ENCODE results near the gene TSPAN9.

TSPAN9 gene

GRCh38 chr12:3119192-3119755 is 42.1 kb downstream of the TSPAN9 start:
- Histone ChIP-seq H3K36me3 (ENCODE audit: insufficient read depth, low read length) (no peaks in the 10 kb centered on the region), H3K9me3 (ENCODE audit: low read length) (no peaks in the 10 kb centered on the region), H3K27me3 (ENCODE audit: insufficient read depth, low read length) (no peaks in the 10 kb centered on the region), H2AFZ (ENCODE audit: low read depth, low read length) (no peak overlapping the region), H3K4me1 (ENCODE audit: insufficient read depth, low read length) (peaks cover 23% of the 10 kb centered on the region), H3K4me3 (ENCODE audit: low read length) (no peak overlapping the region)

DNA sequence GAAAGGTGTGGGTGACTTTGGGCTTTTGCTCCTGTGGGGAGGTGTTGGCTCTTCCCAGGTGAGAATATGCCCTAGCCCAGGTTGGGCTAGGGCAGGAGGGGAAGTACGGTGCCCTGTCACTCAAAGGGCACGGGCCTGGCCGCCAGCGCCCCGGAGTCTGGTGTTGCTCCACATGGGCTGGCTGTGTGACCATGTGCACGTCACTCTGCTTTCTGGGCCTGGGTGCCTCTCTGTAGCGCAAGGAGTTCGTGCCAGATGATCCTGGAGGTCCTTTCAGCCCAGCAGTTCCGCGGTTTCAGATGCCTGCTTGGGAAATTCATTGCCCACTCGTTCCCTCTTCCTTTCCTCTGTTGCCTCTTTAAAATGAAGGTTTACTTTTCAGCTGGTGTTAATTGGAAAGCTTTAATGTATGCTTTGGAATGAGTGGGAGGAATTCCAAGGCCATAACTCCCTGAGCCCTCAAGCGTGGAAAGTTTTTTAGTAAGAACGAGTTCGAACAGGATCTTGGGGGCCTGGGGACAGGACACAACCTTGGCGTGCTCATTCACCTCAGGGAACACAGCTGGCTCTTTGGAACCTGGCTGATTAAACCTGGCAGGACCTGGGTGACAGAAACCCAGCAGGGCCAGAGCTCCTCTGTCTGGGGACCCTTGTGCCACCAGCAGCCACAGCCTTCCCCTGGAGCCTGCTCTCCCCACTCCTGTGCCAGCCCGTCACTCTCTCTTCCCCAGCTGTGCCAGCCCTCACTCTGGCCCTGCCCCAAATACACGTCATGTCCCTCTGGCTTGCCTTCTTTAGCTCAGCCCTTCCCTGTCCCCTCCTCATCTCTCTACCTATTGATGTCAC is 42.8 kb downstream of the TSPAN9 start:
- no peaks in the 10 kb centered on the region for H3K9me3 ChIP-seq (ENCODE audit: low read length)
- no peaks in the 10 kb centered on the region for H3K36me3 ChIP-seq (ENCODE audit: insufficient read depth, low read length)
- H3K27me3 ChIP-seq (ENCODE audit: insufficient read depth, low read length), result no peaks in the 10 kb centered on the region
- H3K4me1 ChIP-seq (ENCODE audit: insufficient read depth, low read length), result peaks cover 23% of the 10 kb centered on the region
- H2AFZ ChIP-seq (ENCODE audit: low read depth, low read length), result no peak overlapping the region
- H3K4me3 ChIP-seq (ENCODE audit: low read length), result no peak overlapping the region

DNA sequence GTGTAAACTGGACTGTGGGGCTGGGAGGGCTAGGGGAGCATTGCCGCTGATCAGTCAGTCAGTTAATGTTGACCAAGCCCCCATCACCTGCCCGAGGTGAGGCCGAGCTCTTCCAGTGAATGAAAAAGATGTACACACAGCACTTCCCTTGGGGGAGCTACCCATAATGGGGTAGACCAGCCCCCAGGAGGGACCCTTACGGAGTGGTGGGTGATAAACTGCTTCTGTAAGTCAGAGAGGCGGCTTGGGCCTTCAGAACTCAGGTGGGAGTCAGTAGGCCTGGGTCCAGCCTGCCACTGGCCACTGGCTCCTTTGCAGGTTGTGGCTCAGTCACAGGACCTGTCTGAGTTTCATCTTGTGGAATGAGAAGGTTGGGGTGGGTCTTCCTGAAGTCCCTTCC is 43.5 kb downstream of the TSPAN9 start:
- Histone ChIP-seq H3K36me3 (ENCODE audit: insufficient read depth, low read length) (no peaks in the 10 kb centered on the region), H3K27me3 (ENCODE audit: insufficient read depth, low read length) (no peaks in the 10 kb centered on the region), H2AFZ (ENCODE audit: low read depth, low read length) (no peak overlapping the region), H3K4me3 (ENCODE audit: low read length) (no peak overlapping the region), H3K9me3 (ENCODE audit: low read length) (no peaks in the 10 kb centered on the region), H3K4me1 (ENCODE audit: insufficient read depth, low read length) (peaks cover 21% of the 10 kb centered on the region)

DNA sequence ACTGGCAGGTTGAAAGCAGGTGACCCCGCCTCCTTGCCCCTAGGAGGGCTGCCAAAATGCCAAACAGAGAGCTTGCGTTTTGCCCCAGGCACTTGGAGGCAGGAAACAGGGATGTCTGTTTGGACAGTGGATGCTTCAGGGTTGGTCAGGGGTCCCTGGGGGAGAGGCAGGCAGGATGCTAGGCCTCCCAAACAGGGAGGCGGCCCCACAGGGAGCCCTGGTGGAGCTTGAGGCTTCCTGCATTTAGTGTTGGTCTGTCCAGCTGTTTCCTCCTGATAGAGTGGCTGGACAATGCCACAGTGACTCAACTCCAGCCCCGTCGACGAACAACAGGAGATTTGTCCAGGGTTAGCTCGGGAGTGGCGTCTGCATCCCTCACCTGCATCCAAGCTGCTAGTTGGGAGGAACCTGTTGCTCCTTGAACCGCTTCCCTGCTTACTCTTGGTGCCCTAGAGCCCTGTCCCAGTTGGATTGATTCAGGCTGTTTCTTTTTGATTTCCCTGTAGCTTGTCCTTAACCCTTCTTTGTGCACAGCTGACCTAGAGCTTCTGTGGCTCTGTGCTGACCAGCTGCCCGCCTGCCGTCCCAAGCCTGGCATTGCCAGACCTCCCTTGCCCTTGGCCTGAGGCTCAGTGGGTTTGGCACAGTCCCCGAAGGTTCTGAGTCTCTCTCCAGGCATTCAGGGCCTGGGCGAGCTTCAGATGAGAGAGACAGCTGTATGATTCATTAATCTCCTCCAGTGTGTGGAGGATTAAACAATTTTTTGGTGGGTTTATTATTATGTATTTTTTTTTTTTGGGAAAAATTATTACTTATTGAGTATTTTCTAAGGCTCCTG is 45.9 kb downstream of the TSPAN9 start:
- no peaks in the 10 kb centered on the region for H3K4me1 ChIP-seq (ENCODE audit: insufficient read depth, low read length)
- no peaks in the 10 kb centered on the region for H3K9me3 ChIP-seq (ENCODE audit: low read length)
- no peaks in the 10 kb centered on the region for H3K27me3 ChIP-seq (ENCODE audit: insufficient read depth, low read length)
- no peak overlapping the region for H2AFZ ChIP-seq (ENCODE audit: low read depth, low read length)
- H3K4me3 ChIP-seq (ENCODE audit: low read length), result no peak overlapping the region
- no peaks in the 10 kb centered on the region for H3K36me3 ChIP-seq (ENCODE audit: insufficient read depth, low read length)

- no peaks in the 10 kb centered on the region for H3K36me3 ChIP-seq (ENCODE audit: insufficient read depth, low read length)
- no peaks in the 10 kb centered on the region for H3K4me1 ChIP-seq (ENCODE audit: insufficient read depth, low read length)
- H3K9me3 ChIP-seq (ENCODE audit: low read length), result no peaks in the 10 kb centered on the region
- H3K27me3 ChIP-seq (ENCODE audit: insufficient read depth, low read length), result no peaks in the 10 kb centered on the region
- no peak overlapping the region for H2AFZ ChIP-seq (ENCODE audit: low read depth, low read length)
- H3K4me3 ChIP-seq (ENCODE audit: low read length), result no peak overlapping the region
These were observed 46.5 kb downstream of the TSPAN9 start for GRCh38 chr12:3123729-3124128.

DNA sequence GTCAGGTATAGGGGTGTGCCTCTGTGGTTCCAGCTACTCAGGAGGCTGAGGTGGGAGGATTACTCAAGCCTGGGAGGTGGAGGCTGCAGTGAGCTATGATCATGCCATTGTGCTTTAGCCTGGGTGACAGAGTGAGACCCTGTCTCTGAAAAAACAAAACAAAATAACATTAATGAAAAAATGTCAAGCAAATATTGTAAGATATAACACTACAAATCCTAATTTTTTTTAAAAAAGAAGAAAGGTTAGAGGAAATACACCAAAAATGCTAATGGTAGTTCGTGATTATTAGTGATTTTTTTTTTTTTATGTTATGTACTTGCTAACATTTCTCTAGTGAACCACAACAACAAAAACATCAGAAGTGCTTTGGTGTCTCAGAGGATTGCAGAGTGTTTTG is 47.7 kb downstream of the TSPAN9 start:
- Histone ChIP-seq H3K36me3 (ENCODE audit: insufficient read depth, low read length) (no peaks in the 10 kb centered on the region), H2AFZ (ENCODE audit: low read depth, low read length) (no peak overlapping the region), H3K4me1 (ENCODE audit: insufficient read depth, low read length) (no peaks in the 10 kb centered on the region), H3K9me3 (ENCODE audit: low read length) (no peaks in the 10 kb centered on the region), H3K27me3 (ENCODE audit: insufficient read depth, low read length) (no peaks in the 10 kb centered on the region), H3K4me3 (ENCODE audit: low read length) (no peak overlapping the region)

- Histone ChIP-seq H3K36me3 (ENCODE audit: insufficient read depth, low read length) (no peaks in the 10 kb centered on the region), H3K4me3 (ENCODE audit: low read length) (no peak overlapping the region), H3K9me3 (ENCODE audit: low read length) (no peaks in the 10 kb centered on the region), H3K4me1 (ENCODE audit: insufficient read depth, low read length) (no peaks in the 10 kb centered on the region), H2AFZ (ENCODE audit: low read depth, low read length) (no peak overlapping the region), H3K27me3 (ENCODE audit: insufficient read depth, low read length) (no peaks in the 10 kb centered on the region)
These were observed 48.5 kb downstream of the TSPAN9 start for GRCh38 chr12:3125674-3126073.

DNA sequence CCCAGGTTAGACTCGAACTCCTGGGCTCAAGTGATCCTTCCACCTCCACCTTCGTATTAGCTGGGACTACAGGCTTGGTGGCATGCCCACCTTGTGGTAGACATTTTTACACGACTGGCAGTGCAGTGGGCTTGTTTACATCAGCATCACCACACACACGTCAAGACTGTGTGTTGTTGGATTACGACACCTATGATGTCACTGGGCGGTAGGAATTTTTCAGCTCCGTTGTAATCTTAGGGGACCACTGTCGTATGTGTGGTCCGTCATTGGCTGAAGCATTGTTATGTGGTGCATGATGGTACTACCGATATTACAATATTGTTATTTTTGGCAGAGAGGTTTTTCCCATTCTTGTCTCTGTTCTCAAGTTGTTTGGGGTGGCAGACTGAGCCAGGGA is 50.7 kb downstream of the TSPAN9 start:
- H2AFZ ChIP-seq (ENCODE audit: low read depth, low read length), result no peak overlapping the region
- H3K4me1 ChIP-seq (ENCODE audit: insufficient read depth, low read length), result no peaks in the 10 kb centered on the region
- no peaks in the 10 kb centered on the region for H3K9me3 ChIP-seq (ENCODE audit: low read length)
- H3K27me3 ChIP-seq (ENCODE audit: insufficient read depth, low read length), result no peaks in the 10 kb centered on the region
- no peak overlapping the region for H3K4me3 ChIP-seq (ENCODE audit: low read length)
- no peaks in the 10 kb centered on the region for H3K36me3 ChIP-seq (ENCODE audit: insufficient read depth, low read length)

GRCh38 chr12:3128498-3129293 is 51.5 kb downstream of the TSPAN9 start:
- Histone ChIP-seq H3K9me3 (ENCODE audit: low read length) (no peaks in the 10 kb centered on the region), H3K36me3 (ENCODE audit: insufficient read depth, low read length) (no peaks in the 10 kb centered on the region), H3K27me3 (ENCODE audit: insufficient read depth, low read length) (no peaks in the 10 kb centered on the region), H3K4me3 (ENCODE audit: low read length) (no peak overlapping the region), H3K4me1 (ENCODE audit: insufficient read depth, low read length) (no peaks in the 10 kb centered on the region), H2AFZ (ENCODE audit: low read depth, low read length) (no peak overlapping the region)

- Histone ChIP-seq H3K36me3 (ENCODE audit: insufficient read depth, low read length) (no peaks in the 10 kb centered on the region), H3K9me3 (ENCODE audit: low read length) (no peaks in the 10 kb centered on the region), H3K4me3 (ENCODE audit: low read length) (no peak overlapping the region), H3K4me1 (ENCODE audit: insufficient read depth, low read length) (no peaks in the 10 kb centered on the region), H2AFZ (ENCODE audit: low read depth, low read length) (no peak overlapping the region), H3K27me3 (ENCODE audit: insufficient read depth, low read length) (no peaks in the 10 kb centered on the region)
These were observed 52.3 kb downstream of the TSPAN9 start for GRCh38 chr12:3129301-3130056.

GRCh38 chr12:3130057-3130830 is 53.1 kb downstream of the TSPAN9 start:
- H3K9me3 ChIP-seq (ENCODE audit: low read length), result no peaks in the 10 kb centered on the region
- no peaks in the 10 kb centered on the region for H3K27me3 ChIP-seq (ENCODE audit: insufficient read depth, low read length)
- no peaks in the 10 kb centered on the region for H3K4me1 ChIP-seq (ENCODE audit: insufficient read depth, low read length)
- no peak overlapping the region for H3K4me3 ChIP-seq (ENCODE audit: low read length)
- H3K36me3 ChIP-seq (ENCODE audit: insufficient read depth, low read length), result no peaks in the 10 kb centered on the region
- no peak overlapping the region for H2AFZ ChIP-seq (ENCODE audit: low read depth, low read length)

- no peaks in the 10 kb centered on the region for H3K27me3 ChIP-seq (ENCODE audit: insufficient read depth, low read length)
- no peak overlapping the region for H3K4me3 ChIP-seq (ENCODE audit: low read length)
- H3K4me1 ChIP-seq (ENCODE audit: insufficient read depth, low read length), result no peaks in the 10 kb centered on the region
- no peak overlapping the region for H2AFZ ChIP-seq (ENCODE audit: low read depth, low read length)
- H3K36me3 ChIP-seq (ENCODE audit: insufficient read depth, low read length), result no peaks in the 10 kb centered on the region
- H3K9me3 ChIP-seq (ENCODE audit: low read length), result no peaks in the 10 kb centered on the region
These were observed 54.0 kb downstream of the TSPAN9 start for GRCh38 chr12:3131129-3131528.
